ENCODE data around the gene DEDD2.

DEDD2 gene

GRCh38 chr19:42158926-42159325 is 58.6 kb downstream of the DEDD2 start:
- Mint-ChIP-seq H3K4me1 (peaks cover 20% of the 10 kb centered on the region), H3K36me3 (peaks cover 5% of the 10 kb centered on the region), H3K9me3 (no peaks in the 10 kb centered on the region), H3K27ac (no peak overlapping the region), H3K27me3 (no peaks in the 10 kb centered on the region), H3K4me3 (no peak overlapping the region)
- no peak for ATAC-seq

- Mint-ChIP-seq H3K9me3 (no peaks in the 10 kb centered on the region), H3K36me3 (peaks cover 5% of the 10 kb centered on the region), H3K27me3 (no peaks in the 10 kb centered on the region), H3K27ac (no peak overlapping the region), H3K4me1 (peaks cover 21% of the 10 kb centered on the region), H3K4me3 (no peak overlapping the region)
- ATAC-seq = no peak
Measured at GRCh38 chr19:42156571-42156970, 60.9 kb downstream of the DEDD2 start.

- no peak for ATAC-seq
- no peaks in the 10 kb centered on the region for H3K9me3 Mint-ChIP-seq
- H3K36me3 Mint-ChIP-seq = peaks cover 5% of the 10 kb centered on the region
- no peaks in the 10 kb centered on the region for H3K27me3 Mint-ChIP-seq
- peak overlapping the region; percentile 72 for H3K27ac Mint-ChIP-seq
- H3K4me3 Mint-ChIP-seq = no peak overlapping the region
- H3K4me1 Mint-ChIP-seq = peaks cover 21% of the 10 kb centered on the region
Measured at GRCh38 chr19:42155796-42156195, 61.7 kb downstream of the DEDD2 start.

GRCh38 chr19:42154471-42155323 is 62.8 kb downstream of the DEDD2 start:
- Mint-ChIP-seq H3K27me3 (no peaks in the 10 kb centered on the region), H3K36me3 (peaks cover 5% of the 10 kb centered on the region), H3K4me1 (peaks cover 25% of the 10 kb centered on the region), H3K9me3 (no peaks in the 10 kb centered on the region), H3K27ac (peak overlapping the region; percentile 72), H3K4me3 (peak overlapping the region; percentile 44)
- ATAC-seq = peak; percentile 80

GRCh38 chr19:42153672-42154433 is 63.6 kb downstream of the DEDD2 start:
- H3K4me3 Mint-ChIP-seq = peak overlapping the region; percentile 44
- peak overlapping the region; percentile 72 for H3K27ac Mint-ChIP-seq
- no peaks in the 10 kb centered on the region for H3K9me3 Mint-ChIP-seq
- peaks cover 5% of the 10 kb centered on the region for H3K36me3 Mint-ChIP-seq
- ATAC-seq = no peak
- peaks cover 33% of the 10 kb centered on the region for H3K4me1 Mint-ChIP-seq
- H3K27me3 Mint-ChIP-seq = no peaks in the 10 kb centered on the region

- ATAC-seq = no peak
- Mint-ChIP-seq H3K27ac (no peak overlapping the region), H3K36me3 (peaks cover 5% of the 10 kb centered on the region)
Measured at GRCh38 chr19:42152910-42153671, 64.4 kb downstream of the DEDD2 start.

GRCh38 chr19:42151782-42152684 is 65.4 kb downstream of the DEDD2 start:
- no peak overlapping the region for H3K4me3 Mint-ChIP-seq
- H3K4me1 Mint-ChIP-seq = peaks cover 35% of the 10 kb centered on the region
- no peaks in the 10 kb centered on the region for H3K27me3 Mint-ChIP-seq
- no peaks in the 10 kb centered on the region for H3K9me3 Mint-ChIP-seq
- H3K27ac Mint-ChIP-seq = no peak overlapping the region
- ATAC-seq = no peak
- peaks cover 3% of the 10 kb centered on the region for H3K36me3 Mint-ChIP-seq

More at GRCh38 chr19:42152910-42153671, 64.4 kb downstream of the DEDD2 start:
- Mint-ChIP-seq H3K4me1 (peaks cover 35% of the 10 kb centered on the region), H3K4me3 (no peak overlapping the region), H3K9me3 (no peaks in the 10 kb centered on the region), H3K27me3 (no peaks in the 10 kb centered on the region)

GRCh38 chr19:42150911-42151361 is 66.5 kb downstream of the DEDD2 start:
- peaks cover 35% of the 10 kb centered on the region for H3K4me1 Mint-ChIP-seq
- H3K9me3 Mint-ChIP-seq = no peaks in the 10 kb centered on the region
- ATAC-seq = no peak
- H3K27me3 Mint-ChIP-seq = no peaks in the 10 kb centered on the region
- no peak overlapping the region for H3K4me3 Mint-ChIP-seq
- H3K27ac Mint-ChIP-seq = no peak overlapping the region
- H3K36me3 Mint-ChIP-seq = peaks cover 6% of the 10 kb centered on the region

- ATAC-seq = no peak
- Mint-ChIP-seq H3K9me3 (no peaks in the 10 kb centered on the region), H3K4me3 (no peak overlapping the region), H3K36me3 (peaks cover 7% of the 10 kb centered on the region), H3K27ac (no peak overlapping the region), H3K4me1 (peaks cover 29% of the 10 kb centered on the region), H3K27me3 (no peaks in the 10 kb centered on the region)
Measured at GRCh38 chr19:42150364-42150763, 67.1 kb downstream of the DEDD2 start.

GRCh38 chr19:42149447-42150202 is 67.9 kb downstream of the DEDD2 start:
- Mint-ChIP-seq H3K27ac (peak overlapping the region; percentile 50), H3K9me3 (no peaks in the 10 kb centered on the region), H3K4me3 (no peak overlapping the region), H3K27me3 (no peaks in the 10 kb centered on the region), H3K36me3 (peaks cover 10% of the 10 kb centered on the region), H3K4me1 (peaks cover 22% of the 10 kb centered on the region)
- peak; percentile 44 for ATAC-seq
